Activated CD4-positive, CD25-positive, alpha-beta regulatory T cell treated with anti-CD3 and anti-CD28 coated beads, Interleukin-2, amount 50 U/mL, for 16 hours (primary cell): ENCODE data around the gene AQP11.
"Not testable (repeated sequence)": the region's sequence is repeated elsewhere in the genome, so short reads cannot be mapped to it uniquely, and the experiment has no call there.

Experiments
- DNase-seq: peaks from one replicate; pipeline ENCODE4 v3.0.0-alpha.2; 2020; ENCODE audit warnings: low read depth, low spot score

AQP11 gene

DNA sequence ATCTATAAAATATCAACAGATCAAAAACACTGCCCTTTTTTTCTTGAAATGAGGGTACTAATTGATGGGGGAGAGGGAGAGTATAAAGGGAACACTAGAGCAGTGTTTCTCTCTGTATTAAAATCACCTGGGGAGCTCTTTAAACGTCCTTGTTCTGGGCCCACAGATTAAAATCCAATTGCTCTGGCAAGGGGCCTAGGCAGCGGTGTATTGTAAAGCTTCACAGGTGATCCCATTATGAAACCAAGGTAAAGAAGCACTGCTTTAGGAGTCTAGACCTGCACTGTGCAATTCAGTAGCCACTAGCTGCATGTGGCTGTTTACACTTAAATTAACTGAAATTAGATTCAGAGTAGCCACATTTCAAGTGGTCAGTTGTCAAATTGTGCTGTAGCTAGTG is 3.0 kb downstream of the AQP11 start:
- no peak for DNase-seq

DNA sequence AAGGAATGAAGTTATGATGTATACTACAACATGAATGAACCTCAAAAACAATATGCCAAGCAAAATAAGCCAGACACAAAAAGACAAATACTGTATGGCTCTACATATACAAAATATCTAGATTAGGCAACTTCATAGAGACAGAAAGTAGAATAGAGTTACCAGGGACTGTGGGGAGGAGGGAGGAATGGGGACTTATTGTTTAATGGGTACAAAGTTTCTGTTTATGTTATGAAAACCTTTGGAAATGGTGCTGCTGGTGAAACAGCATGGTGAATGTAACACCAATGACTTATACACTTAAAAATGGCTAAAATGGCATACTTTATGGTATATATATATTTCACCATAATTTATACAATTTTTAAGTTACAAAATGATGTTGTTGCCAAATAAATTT is 4.1 kb downstream of the AQP11 start:
- DNase-seq, result no peak

DNA sequence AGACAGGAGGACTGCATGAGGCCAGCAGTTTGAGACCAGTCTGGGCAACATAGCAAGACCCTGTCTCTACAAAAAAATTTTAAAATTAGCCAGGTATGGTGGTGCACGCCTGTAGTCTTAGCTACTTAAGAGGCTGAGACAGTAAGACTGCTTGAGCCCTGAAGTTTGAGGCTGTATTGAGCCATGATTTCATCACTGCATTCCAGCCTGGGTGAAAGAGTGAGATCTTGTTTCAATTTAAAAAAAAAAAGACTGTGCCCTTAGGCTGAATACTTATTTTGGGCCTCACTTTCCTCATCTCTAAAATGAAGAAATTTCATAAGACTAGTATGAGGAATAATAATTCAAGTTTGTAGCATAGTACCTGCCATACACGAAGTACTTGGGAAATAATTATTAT is 6.9 kb downstream of the AQP11 start:
- DNase-seq, result no peak

DNA sequence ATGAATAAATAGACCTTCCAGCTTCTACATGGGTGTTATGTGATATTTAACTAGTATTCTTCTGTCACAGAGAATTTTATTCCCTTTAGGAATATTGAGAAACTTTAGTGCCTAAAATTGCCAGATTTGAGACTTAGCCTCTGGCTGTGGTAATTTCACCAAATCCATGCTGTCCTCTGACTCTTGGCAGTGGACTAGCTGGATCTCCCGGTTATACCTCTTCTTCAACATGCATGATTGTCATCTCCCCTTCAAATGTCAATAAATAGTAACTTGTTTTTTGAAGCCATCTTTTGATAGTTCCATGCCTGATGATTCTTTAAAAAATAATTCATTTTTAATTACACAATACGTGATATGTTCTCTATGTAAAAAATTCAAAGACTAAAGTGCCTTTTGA is 8.4 kb downstream of the AQP11 start:
- DNase-seq, result no peak

DNA sequence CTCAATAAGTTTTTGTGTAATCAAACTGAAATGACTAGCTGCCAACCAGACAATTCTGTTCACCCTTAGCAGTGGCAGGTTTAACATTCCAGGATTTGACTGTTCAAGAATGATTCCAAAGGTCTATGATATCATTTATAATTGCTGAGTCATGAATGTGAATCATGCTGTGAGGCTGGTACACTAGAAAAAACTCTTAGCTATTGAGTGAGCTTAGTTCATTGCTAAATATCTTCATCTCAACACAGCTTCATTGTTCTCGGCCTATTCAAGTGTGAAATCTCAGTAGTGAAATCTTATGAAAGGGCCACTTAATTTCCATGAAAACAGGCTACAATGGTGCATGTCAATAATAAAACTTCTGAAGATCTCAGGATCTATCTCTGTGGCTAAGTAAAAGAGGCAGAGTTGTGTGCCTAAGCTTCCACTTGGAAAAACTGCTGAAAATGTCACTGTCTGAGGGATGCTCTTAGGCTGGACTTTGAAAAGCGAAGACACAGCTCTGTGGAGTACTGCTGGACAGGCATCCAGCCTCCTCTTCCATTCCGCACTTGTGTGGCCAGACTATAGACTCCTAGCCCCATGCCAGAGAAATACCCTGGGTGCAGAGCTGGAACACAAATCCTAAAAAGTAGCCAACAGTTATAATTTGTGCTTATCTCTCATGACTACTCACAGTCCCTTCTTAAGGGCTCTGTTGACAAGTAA is 12.8 kb downstream of the AQP11 start:
- no peak for DNase-seq

DNA sequence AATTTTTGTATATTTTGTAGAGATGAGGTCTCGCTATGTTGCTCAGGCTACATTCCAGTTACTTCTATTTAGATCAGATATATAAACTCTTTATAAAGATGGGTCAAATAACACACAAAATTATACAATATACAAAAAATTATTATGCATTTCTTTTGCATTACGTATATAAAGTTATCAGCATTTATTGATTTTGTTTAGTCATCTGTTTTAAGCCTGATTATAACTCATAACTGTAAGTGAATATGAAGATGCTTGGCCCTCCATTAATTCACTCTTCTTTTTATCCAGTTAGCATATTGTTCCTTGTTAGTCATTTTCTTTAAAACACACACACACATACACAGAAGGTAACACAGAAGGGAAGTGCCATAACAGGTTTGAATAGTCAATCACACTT is 14.5 kb downstream of the AQP11 start:
- no peak for DNase-seq

DNA sequence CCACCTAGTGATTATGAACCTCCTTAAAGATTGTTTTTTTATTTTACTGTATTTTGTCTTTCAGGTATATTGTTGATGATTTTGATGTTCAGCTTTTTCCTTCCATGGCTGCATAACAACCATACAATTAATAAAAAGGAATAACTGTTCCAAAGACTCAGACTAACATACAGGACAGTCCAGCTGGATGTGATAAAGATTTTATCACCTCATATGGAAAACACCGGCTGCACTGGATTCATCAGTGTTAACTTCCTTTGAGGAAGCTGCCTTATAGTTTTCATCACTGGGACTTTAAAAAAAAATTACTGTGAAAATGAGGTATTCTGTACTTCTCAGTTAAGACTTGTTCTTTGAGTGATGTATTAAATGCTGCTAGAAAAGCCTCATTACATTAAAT is 19.5 kb downstream of the AQP11 start:
- no peak for DNase-seq

DNA sequence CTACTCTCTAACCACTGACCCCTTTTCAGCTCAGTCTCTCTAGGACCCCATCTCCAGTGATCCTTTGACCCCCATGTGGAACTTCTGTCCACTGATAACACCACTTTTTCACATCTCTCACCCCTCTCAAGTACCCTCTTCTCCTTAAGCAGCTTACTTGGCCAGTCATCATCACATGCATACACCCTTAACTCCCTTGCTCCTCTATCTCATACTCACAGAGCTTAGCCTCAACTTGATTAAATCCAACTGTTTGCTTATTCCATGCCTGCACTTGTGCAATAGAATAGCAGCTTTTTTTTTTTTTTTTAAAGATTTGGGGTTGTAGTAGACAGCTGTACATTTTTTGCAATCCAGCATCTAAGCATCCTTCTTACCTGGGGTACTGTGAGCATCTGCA is 22.2 kb downstream of the AQP11 start:
- no peak for DNase-seq

DNA sequence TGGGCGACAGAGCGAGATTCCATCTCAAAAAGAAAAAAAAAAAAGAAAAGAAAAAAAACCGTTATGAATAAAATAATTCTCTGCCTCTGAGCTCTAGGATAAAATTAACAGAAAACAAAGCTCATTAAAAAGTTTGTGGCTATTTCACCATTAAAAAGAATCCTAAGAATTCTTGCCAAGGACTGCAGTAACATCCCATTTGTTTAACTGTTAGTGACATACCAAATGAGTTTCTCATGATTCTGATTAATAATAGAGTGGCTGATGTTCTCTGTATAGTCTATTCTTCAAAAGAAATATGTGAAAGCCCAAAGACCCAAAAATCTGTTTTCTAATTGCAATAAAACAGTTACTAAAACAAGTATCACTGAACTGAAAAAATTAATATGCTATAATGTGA is 28.1 kb downstream of the AQP11 start:
- DNase-seq, result no peak

DNA sequence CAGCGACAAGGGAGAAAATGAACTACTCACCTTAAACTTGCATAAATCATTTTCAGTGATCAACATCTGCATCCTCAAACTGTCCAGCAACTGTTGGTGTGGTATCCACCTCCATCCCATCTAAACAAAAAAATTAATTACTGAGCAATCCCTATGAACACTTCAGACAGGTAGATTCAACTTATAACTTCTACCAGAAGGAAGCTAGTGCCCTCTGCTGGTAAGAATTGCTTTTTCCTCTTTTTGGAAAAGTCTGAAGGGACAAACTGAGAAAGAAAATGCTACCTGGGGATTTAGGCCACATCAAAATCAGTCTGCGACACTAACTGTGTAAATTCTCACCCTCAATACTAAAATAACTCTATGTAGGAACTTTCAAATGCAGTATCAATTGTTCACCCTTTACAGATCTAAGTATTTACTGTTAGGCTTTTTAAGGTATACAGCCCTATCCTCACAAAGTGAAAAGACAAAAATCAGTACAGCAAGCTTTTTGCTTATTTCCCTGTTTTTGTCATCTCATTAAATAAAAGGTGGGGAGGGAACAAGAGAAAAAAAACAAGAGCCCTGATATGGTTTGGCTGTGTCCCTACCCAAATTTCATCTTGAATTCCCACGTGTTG is 29.9 kb downstream of the AQP11 start:
- no peak for DNase-seq

DNA sequence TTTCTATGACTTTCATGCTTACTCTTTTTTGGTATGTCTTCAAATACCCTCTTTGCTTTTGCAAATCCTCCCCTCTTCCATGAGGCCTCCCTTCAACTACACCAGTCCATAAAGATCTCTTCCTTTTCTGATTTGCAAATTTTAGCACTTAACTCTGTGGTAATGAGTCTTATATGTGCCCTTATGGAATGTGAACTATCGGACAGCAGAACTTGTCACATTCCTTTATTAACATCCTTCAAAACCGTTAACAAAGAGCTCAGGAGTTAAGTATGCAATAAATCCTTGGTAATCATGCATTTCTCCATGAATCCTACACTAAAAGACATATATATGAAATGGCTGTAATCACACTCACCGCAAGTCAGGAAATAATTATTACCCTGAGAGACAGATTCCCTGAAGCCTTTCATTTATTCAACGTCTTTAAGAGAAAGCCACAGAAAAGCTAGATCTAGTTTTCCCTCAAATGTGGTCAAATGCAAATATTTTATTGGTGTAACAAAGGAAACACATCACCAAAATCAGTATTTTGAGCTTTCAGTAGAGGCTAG is 40.5 kb downstream of the AQP11 start:
- DNase-seq, result no peak

DNA sequence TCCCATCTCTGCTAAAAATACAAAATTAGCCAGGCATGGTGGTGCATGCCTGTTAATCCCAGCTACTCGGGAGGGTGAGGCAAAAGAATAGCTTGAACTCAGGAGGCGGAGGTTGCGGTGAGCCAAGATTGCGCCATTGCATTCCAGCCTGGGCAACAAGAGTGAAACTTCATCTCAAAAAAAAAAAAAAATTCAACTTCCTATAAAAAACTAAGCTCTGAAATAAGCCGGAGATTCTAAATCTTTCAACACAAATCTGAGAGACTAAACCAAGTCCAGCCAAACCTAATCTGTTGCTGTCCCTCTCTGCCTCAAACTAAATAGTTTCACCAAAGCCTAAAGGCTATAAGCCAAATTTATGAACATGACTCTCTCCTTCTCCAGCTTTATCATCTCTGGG is 44.2 kb downstream of the AQP11 start:
- not testable (repeated sequence) for DNase-seq

DNA sequence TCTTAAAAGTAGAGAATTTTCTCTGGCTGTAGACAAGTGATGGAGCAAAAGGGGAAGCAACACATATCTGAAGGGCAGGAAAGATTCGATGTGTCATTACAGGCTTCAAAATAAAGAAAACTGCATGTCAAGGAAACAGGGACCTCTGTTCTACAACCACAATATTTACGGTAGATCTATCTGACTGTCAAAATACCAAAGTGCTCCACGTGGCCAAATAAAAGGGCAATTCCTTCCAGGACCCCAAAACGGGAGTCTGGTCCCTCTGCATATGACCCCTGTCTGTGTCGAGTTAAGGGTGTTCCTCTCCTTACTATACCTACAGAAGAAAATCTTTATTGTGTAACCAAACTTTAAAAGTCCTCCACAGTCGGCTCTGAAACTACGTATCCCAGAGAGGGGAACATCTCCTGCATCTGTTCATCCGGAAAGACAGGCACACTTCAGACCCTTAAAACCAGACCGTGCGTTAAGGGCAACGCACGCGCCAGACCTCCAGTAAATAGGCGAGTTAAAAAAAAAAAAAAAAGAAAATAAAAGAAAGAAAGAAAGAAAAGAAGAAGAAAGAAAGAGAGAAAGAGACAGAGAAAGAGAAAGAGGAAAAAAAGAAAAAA is 47.1 kb downstream of the AQP11 start:
- DNase-seq, result no peak

DNA sequence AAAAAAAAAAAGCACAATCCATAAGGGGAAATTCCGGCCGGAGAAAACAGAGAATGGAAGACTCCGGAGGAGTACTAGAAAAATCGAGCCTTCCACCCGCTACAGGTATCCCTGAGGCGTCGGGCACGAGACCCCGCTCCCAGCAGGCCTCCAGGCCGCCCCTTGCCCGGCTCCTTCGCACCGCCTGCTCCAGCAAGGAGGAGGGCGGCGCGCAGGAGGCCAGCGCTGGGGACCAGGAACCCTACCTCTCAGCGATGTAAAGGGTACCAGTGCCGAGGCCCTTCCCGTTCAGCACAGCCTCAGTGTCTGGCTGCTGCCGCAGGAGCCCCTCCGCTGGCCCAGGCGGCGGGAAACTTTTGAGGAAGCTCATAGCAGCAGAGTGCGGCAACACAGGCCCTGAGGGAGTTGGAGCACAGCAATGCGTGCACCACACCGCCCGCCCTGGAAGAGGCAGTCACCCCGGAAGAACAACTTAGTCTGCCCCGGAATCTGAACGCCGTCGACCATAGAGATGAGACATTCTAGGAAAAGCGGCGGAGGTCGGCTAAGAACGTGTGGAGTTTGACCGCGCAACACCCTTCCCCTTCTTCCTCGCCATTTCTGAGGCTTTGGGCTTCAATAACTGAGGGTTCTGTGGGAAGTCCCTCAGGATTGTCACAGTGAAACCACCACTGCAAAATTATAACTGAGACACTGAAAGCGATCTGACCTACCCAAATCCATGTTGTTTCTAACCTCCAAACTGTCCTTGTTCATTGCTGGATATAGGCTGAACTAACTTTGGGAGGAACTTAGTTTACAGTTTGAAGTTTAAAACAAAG is 47.8 kb downstream of the AQP11 start, which contains the start of gene CLNS1A:
Gene CLNS1A (minus strand): TSS at position 450 of the 821 bp plus-strand sequence. CDS start 80 bp downstream, at position 370.
- peak; percentile 67 for DNase-seq

DNA sequence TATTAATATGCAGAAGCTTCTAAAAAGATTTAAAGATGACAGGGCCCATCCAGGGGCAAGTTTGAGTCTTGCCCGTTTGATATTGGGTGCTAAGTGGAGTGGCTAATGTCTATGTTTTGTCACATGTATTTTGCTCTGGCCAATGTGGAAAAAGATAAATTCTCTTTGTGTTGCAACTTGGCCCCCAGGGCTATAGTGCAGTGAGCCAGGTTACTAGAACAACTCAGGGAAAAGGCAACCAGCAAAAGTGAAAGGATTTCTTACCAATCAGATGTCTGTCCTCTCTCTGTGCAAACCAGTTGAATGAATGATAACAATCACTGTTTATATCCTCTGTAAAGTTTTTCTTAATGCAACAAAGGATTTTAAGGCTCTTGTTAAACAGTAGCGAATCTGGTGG is 52.5 kb downstream of the AQP11 start:
- DNase-seq, result no peak

DNA sequence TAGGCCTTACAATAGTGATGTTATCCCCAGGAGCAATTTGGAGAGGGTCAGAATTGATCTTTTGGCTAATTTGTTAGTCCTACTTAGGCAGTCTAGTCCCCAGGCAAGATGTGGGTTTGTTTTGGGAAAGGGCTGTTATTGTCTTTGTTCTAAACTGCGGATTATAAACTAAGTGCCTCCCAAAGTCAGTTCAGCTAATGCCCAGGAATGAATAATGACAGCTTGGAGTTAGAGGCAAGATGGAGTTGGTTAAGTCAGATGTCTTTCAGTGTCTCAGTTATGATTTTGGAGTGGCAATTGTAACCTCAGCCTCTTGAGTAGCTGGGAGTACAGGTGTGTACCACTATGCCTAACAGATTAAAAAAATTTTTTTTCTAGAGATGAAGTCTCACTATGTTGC is 55.1 kb downstream of the AQP11 start:
- no peak for DNase-seq

DNA sequence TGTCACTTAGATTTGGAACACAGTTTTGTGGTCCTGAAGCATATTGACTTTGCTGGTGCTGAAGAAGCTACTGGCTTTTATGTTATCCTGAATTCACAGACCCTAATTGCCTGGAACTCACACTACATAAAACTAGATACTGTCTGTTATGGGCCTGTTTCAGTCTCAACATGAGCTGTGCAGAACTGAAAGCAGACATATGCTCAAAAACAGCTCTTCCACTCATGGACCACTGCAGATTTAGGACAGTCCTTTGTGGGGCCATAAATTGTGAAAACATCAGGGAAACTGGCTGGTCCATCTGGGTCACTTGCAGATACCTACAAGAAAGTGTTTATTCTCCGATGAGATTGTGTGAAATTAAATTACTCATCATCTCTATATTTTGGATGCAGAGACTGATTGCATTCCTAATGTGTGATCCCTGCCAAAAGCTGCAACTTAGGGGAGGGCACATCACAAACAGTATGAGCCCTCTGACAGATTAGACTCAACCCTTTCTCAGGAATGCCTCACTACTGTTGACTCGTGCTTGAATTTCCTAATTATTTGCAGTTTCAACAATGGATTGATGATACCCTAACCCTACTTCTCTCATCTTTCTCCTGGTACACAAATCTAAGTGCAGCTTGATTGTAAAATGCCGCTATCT is 58.0 kb downstream of the AQP11 start:
- no peak for DNase-seq

DNA sequence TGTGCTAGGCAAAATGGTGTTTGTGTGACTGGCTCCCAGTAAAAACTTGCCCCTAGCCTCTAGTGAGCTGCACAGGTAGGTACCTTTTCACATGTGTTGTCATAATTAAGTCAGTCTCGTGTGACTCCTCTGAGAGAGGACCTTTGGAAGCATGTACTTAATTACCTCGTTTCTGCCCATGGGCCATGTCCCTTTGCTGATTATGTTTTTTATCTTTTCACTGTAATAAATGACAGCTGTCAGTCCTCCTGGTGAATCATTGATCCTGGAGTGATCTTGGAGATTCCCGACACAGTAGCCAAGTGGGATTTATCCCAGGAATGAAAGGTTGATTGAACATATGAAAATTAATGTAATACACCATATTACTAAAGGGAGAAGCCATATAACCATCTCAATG is 60.4 kb downstream of the AQP11 start:
- no peak for DNase-seq

DNA sequence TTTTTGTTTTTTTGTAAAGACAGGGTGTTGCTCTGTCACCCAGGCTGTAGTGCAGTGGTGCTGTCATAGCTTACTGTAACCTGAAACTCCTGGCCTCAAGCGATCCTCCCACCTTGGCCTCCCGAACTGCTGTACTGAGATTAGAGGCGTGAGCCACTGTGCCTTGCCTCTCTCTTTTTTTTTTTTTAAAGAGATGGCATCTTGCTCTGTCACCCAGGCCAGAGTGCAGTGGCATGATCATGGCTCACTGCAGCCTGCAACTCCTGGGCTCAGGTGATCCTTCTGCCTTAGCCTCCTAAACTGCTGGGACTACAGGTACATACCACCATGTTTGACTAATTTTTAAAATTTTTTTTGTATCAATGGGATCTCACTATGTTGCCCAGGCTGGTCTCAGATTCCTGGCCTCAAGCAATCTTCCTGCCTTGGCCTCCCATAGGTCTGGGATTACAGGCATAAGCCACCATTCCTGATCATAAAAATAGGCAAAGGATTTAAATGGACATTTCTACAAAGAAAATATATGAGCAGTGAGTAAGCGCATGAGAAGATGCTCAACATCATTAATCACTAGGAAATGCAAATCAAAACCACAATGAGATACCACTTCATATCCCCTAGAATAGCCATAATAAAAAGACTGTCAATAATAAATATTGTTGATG is 65.1 kb downstream of the AQP11 start:
- DNase-seq, result no peak

DNA sequence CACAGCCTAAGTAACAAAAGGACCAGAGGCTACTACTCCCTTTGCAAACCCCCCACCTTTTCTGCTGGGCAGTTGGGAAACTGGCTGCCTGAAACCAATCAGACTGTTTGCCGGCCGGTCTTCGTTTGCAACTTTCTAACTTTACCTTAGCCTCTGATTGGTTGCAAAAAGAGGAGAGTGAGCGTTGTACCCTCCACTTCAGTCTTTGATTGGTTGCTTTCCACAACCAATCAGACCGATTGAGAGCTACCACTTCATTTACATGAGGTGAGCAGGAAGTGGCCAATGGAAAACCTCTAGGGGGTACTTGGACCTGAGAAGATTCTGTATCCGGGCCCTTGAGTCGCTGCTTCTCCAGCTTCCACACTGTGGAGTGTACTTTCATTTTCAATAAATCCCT is 66.6 kb downstream of the AQP11 start:
- DNase-seq, result no peak
